Hepatic stellate cell (primary cell): ENCODE results near the gene ALDH1A1.

Source experiments
- DNase-seq: peaks from one replicate; pipeline ENCODE4 v3.0.0; 2011; ENCODE audit warnings: low spot score

ALDH1A1 gene

GRCh38 chr9:72952914-72953313 is at the start of gene ALDH1A1:
TSS of gene ALDH1A1 (minus strand) at chr9:72953053. CDS start at chr9:72953000, 53 bp downstream.
- DNase-seq = no peak

GRCh38 chr9:73001860-73002259 is 49.0 kb upstream of the ALDH1A1 start:
- DNase-seq = no peak

- no peak for DNase-seq
These were observed 45.5 kb upstream of the ALDH1A1 start for GRCh38 chr9:72998363-72998762.

DNA sequence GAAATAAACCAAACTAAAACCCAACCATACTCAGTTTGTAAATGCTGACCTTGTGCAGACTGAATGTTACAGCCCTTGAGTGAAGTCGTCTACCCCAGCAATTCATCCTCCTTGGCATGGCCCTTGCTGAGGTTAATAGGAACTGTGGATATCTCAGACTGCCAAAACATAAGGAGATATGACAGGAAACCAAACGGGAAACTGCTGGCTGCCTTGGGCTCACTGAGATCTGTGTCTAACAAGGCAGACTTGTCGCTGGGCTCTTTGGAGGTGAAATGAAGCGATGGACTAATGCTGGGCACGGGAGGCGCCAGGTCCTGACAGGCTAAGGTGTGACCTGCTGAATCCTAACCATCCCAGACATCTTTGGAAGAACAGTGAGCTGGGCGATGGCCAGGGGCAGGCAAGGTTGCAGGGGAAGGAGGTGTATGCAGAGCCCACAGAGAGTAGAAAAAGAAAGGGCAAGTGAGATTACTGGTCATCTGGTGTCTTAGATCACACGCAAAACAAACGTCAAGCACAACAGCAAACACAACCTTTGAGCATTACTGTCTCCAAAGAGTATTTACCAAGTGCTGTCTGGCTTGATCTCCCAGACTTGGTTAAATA is 44.6 kb upstream of the ALDH1A1 start:
- DNase-seq = no peak

DNA sequence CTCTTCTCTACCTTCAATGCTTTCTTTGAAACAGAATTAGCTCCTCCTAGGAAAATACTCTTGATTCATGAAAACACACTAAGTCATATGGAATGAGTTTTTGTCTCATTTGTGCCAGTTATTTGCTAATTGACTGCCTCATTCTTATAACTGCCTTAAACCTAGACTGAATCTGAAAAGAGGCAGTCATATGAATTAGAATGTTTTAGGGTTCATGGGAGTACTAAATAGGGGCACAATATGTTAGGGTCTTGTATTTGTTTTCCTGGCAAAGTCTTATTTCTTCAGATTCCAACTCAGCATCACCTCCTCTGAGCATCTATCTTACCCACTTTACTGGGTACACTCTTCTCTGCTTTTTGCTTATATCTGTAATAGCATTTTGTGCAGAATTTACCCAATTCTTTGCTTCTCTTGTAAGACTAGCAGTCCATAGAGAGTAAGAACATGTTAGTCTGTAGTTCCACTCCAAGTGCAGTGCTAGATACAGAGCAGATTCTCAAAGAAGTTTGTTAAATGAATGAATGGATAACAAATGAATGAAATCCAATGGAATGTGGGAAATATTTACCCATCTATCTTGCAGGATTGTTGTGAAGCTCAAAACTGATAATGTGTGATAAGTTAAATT is 43.9 kb upstream of the ALDH1A1 start:
- no peak for DNase-seq

GRCh38 chr9:72996114-72996513 is 43.3 kb upstream of the ALDH1A1 start:
- no peak for DNase-seq

GRCh38 chr9:72995131-72996024 is 42.5 kb upstream of the ALDH1A1 start:
- DNase-seq = no peak

GRCh38 chr9:72991772-72992171 is 38.9 kb upstream of the ALDH1A1 start:
- no peak for DNase-seq

- DNase-seq = no peak
These were observed 37.7 kb upstream of the ALDH1A1 start for GRCh38 chr9:72990397-72991182.

- no peak for DNase-seq
These were observed 33.8 kb upstream of the ALDH1A1 start for GRCh38 chr9:72986522-72987116.

- no peak for DNase-seq
These were observed 32.9 kb upstream of the ALDH1A1 start for GRCh38 chr9:72985746-72986145.

GRCh38 chr9:72984991-72985390 is 32.1 kb upstream of the ALDH1A1 start:
- DNase-seq = no peak

DNA sequence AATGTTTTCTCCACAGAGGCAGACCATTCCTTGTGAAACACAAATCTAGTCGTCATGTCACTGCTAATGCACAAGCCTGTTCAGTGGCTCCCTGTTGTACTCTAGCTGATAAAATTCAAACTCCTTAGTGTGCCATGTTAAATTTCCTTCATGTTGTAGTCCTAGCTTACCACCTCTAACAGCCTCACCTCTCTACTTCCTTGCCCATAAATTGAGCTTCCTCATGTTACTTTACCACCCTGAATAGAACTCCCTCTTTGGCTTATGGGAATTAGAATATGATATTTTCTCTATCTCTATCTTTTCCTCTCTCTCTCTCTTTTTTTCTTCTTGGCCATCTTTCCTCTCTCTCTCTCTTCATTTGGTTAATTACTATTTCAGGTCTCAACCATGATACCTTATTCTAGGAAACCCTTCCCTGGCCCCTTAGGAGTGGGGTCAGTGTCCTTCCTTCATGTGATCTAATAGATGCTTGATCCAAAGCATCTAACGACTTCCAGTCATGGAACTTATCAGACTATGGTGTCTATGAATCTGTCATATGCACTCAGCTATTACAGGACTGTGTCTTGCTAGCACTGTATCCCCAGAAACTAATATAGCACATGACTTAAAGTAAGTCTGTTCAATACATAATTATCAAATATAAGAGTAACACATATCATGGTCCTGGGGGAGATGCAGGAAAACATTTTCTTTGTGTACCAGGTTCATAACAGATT is 31.5 kb upstream of the ALDH1A1 start:
- DNase-seq = no peak

DNA sequence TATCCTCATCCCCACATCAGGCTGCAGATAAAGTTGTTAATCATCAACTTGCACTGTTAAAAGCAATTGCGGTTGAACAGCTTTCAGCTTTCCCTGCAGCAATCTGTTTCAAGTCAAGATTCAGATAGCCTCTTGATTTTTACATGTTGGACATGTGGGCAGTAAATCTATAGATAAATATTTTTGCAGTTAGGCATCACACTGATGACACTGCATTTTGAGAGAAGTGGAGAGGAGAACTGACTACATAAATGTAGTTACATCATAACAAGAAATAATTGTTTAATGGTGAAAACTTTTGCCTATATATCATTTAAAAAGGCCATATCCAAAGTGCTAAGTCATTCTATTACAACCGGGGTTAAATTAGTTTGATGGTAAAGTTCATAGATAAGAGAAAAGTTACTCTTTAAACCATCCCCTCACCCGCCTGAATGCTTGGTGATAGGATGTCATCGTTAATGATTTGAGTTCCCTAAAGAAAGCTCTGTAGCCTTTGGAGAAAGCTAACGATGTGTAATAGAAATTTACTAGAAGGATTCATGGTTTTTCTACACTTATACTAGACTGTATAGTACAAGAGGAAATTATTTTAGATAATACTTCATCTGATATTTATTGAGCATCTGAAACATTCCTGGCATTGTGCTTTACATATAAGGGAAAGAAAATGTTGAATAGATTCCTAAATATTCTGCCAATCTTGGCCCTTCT is 30.8 kb upstream of the ALDH1A1 start:
- no peak for DNase-seq

- DNase-seq = no peak
These were observed 30.2 kb upstream of the ALDH1A1 start for GRCh38 chr9:72983056-72983455.

DNA sequence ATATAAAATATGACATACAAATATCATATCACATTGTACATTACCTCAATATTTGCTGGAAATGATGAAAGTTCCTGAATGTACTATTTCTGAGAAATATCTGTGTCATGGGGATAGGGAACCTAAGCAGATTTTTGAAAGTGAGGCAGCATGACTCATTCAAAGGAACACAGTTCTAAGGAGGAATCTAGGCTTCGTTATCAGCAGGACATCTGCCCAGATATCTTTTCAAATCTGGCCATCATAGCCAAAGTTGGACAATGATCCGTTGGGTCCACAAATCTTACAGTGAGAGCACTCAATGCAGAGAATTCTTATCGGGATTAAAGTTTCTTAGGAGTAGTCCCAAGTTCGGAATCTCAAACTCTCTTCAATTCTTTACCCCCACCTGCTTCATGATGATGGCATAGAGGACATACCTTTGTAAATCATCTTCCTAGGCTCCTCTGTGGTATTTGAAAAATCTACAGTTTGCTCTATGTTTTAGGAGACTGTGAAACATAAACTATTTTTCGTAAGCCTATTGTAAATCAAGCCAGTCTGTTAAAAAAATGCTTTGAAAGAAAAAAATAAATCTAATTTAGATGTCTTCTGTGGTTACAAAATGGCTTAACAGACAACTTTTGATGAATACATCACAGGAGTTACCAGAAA is 29.4 kb upstream of the ALDH1A1 start:
- no peak for DNase-seq

GRCh38 chr9:72981433-72981832 is 28.6 kb upstream of the ALDH1A1 start:
- DNase-seq = no peak

GRCh38 chr9:72980600-72981265 is 27.9 kb upstream of the ALDH1A1 start:
- no peak for DNase-seq

- no peak for DNase-seq
These were observed 27.3 kb upstream of the ALDH1A1 start for GRCh38 chr9:72980183-72980582.
